GM18526 (cell line): Measurements from ENCODE around the gene FLT1.

Source experiments
- POLR2A ChIP-seq: IDR thresholded peaks from 3 replicates; pipeline ENCODE4 v1.6.1; 2011; ENCODE audit not compliant: insufficient read length; ENCODE audit errors: extremely low read depth

The FLT1 gene

GRCh38 chr13:28440774-28441504 is 54.0 kb downstream of the FLT1 start:
- no peak for TF ChIP-seq POLR2A

DNA sequence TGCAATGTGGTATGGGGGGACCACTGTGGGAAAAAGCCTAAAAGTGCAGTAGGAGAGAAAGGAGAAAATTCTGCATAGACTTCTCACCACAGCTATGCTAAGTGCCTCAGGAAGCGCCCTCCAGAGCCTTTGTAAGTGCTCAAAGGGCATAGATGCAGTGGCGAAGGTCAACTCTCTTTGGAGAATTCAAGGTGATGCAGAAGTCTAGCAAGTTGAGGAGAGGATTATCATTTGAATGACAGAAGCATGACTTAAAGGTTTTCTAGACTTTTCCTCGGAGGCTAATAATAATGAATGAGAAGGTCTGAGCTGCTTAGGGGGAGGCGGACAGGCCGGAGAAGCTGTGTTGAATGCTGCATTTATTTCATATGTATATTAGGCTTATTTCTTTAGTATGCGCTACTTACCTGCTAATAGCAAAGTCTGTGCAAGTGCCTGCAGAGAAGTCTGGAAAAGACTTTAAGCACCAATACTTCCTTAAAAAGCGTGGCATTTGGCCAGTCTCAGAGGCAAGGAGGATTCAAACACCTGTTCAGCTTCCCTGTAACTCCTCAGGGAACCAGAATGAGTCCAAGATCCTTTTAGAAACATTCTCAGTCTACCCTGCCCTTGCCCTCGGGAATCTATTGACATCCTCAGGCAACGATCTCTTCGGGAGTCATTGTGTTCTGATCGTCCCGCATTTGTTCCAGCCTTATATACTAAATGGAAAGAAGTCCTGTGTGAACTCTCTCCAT is 56.2 kb downstream of the FLT1 start:
- no peak for TF ChIP-seq POLR2A

DNA sequence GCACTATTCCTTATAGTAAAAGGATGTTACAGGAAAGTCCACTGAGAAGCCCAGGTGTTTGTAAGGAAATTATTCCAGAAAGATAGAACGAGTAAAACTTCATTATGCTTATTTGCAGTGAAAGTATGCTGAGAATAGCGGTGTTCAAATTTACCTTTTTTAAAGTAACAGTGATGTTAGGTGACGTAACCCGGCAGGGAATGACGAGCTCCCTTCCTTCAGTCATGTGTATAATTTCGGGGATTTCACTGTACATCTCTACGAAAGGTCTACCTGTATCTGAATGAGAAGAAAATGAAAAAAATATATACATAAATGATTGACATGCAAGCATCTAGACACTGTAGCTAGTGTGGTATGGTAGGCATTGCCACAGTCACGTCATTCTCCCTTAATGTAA is 56.9 kb downstream of the FLT1 start:
- no peak for TF ChIP-seq POLR2A

DNA sequence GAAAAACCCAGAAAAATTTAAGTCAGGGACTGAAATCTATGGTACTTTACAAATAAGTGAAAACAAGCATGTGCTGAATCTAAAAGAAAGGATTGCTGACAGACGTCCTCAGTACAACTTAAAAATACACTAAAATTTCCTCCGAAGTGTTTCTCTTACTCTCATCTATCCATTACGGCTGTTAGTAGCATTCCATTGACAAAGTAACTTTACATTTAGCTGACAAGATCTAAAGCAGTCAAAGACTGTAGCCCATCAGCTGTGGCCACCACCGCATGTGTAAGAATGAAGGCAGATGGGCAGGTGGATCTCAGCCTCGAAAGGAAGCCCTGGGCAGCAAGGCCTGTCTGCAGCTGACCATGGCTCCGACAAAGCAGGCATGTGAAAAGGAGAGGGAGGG is 59.0 kb downstream of the FLT1 start:
- TF ChIP-seq POLR2A = no peak

- TF ChIP-seq POLR2A = no peak
Measured at GRCh38 chr13:28434926-28435325, 60.0 kb downstream of the FLT1 start.

- TF ChIP-seq POLR2A = no peak
Measured at GRCh38 chr13:28432816-28433560, 61.9 kb downstream of the FLT1 start.

DNA sequence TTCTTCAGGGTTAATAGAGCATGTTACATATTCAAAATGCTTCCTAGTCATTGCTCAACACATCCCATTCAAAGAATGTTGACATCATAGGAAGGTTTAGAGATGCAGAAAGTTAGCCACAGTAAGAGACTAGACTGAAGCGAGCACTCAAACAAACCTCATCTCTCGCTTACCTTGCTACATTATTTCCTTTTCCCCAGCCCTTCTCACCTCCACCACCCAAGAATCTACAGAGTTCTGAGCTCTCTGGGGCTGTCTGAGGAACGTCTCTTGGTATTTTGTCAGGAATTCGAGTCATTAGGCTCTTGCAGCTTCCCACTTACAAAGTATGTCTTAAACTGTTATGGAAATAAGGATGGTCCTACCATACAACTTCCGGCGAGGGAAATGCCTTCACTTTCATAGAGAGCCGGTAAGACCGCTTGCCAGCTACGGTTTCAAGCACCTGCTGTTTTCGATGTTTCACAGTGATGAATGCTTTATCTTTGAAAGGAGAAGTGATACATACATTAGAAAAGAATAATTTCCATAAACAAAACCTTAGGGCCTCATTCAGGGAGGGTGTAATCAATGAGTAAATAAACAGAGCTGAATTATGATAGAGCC is 65.1 kb downstream of the FLT1 start:
- peak; percentile 40 for TF ChIP-seq POLR2A

DNA sequence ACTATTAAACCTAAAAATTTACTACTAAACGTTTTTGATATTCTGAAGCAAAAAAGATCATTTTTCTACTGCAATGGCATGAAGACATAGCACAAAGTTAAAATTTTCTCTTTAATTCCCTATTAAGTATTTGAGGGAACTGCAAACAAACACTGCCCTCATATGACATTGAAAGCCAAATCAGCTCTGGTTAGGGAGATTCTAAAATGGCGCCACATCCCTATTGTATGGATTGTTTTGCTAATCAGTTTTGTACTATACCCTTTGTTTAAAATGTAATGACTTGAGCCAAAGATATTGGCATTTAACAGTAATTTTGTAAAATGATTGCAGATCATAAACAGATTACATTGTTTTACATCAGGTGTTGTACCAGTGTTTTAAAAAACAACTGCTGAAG is 65.8 kb downstream of the FLT1 start:
- TF ChIP-seq POLR2A = no peak

DNA sequence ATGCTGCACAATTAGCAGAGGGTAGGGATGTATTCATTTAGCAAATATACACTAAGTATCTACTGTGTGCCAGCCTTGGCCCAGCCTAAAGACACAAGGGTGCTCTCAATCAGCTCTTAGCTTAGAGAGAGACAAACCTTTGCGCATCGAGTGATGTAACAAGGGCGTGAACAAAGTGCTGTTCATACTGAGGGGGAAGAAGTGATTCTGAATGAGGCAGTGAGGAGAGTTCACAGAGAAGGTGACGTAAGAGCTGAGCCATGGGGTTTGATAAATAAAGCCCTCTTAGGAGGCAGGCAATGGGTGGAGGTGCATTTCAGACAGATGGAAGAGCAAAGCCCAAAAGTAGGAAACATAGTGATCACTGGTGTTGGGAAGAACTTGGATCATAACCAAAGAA is 68.5 kb downstream of the FLT1 start:
- TF ChIP-seq POLR2A = no peak

DNA sequence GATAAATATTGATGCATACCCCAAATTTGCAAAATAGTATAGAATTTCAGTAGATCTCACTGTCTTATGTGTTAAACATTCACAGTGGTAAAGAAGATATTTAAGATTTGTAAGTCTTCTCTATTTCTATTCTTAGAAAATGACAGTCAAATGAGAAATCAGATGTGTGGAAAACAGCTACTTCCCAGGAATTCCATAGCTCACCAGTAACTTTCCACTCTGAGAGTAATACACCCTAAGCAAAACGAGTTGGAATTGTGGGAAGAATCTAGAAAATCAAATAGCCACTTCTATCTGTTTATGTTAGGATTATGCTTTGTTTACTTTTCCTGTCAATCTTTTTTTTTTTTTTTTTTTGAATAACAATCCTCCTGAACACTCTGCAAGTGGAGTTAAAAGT is 69.1 kb downstream of the FLT1 start:
- no peak for TF ChIP-seq POLR2A

DNA sequence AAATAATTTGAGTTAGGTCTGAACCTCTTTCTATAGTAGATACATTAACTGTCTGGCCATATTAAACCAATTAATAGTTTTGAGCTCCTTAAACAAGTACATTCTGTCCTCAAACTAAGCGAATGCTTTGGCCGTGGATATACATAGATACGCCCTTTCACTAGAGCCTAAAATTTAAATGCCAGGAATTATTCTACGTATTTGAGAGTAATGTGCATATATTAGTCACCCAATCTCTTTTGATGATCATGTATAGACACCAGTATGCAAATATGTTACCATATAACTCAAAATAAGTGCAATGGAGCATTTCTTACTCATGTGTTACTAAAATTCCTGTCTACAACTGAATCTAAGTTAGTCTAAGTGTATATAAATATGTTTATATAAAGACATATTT is 70.4 kb downstream of the FLT1 start:
- no peak for TF ChIP-seq POLR2A

DNA sequence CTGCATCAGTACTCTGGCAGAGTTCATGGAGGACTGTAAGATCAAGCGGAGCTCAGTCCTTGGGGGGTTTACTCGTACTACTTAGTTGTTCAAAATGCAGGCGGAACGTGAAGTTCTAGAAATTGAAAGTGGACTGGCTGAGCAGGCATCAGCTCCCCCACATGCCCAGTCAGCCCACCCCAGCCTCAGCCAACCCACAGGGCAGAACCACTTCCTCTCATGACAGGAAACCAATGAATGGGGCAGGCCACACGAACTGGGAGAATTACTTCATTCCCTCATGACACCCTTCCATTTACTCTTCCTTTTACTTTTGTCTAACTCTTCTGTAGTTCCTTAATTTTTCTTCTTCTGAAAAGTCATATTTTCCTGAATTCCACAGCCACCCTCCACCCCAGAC is 71.9 kb downstream of the FLT1 start:
- peak; percentile 26 for TF ChIP-seq POLR2A

DNA sequence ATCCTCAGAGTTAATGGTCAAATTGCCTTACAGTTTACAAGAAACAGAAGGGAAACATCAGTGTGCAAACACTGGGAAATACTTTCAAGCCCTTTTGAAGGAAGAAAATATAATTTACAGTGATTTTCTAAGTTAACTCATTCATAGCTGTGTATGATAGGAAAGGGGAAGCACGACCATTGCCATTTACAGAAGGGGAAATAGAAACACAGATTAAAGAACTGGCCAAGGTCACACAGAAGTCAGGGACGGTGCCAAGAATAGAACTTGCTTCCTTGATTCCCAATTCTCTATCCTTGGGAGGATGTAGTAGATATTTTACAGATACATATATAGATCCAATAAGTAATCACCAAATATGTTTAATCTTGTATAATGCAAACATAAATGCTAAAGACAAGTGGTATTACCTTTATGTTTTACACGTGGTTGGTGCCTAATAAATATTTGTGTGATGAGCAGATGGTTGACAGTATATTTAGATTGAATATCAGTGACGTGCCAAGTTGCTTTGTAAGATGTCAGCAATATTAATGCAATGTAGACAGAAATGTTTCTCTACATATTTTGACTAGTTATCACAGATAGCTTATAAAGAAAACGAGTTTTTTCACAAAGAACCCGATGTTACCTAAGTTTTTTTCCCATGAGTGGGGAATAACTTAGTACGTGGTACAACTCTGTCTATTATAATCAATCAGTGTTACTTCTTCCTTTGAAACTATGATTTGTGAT is 73.1 kb downstream of the FLT1 start:
- TF ChIP-seq POLR2A = no peak

- no peak for TF ChIP-seq POLR2A
Measured at GRCh38 chr13:28420704-28421103, 74.2 kb downstream of the FLT1 start.

GRCh38 chr13:28415994-28416421 is 78.9 kb downstream of the FLT1 start:
- TF ChIP-seq POLR2A = no peak

GRCh38 chr13:28413999-28414398 is 80.9 kb downstream of the FLT1 start:
- no peak for TF ChIP-seq POLR2A

DNA sequence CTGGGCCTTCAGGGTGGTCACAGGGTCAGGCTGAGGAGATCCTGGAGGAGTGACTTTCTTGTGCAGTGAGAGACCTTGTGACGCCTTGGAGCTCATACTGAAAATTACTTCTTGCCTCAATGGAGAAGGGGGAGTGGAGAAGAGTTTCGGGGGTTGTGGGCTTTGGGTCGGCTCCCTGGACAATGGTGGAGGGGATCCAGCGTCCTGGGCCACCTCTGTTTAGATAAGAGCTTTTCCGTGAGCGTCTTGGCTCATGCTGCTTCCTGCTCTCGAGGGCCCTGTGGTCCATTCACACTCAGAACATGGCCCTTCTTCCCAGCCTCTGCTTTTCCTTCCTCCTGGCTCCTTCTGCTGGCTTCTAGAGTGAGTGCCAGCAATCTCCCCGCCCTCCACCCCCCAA is 81.9 kb downstream of the FLT1 start:
- TF ChIP-seq POLR2A = no peak
